Measurements from ENCODE around the gene NRXN3.

NRXN3 gene

GRCh38 chr14:79293482-79294177, 1123.5 kb downstream of the NRXN3 start:
- DNase-seq (ENCODE audit: low spot score): no peak

- DNase-seq (ENCODE audit: low spot score): no peak
Observed at GRCh38 chr14:79294499-79294898, 1124.3 kb downstream of the NRXN3 start.

GRCh38 chr14:79295385-79295784, 1125.2 kb downstream of the NRXN3 start:
- no peak for DNase-seq (ENCODE audit: low spot score)

- DNase-seq (ENCODE audit: low spot score): no peak
Observed at GRCh38 chr14:79298373-79298772, 1128.2 kb downstream of the NRXN3 start.

- no peak for DNase-seq (ENCODE audit: low spot score)
Observed at GRCh38 chr14:79299162-79299561, 1129.0 kb downstream of the NRXN3 start.

GRCh38 chr14:79304279-79304678, 1134.1 kb downstream of the NRXN3 start:
- no peak for DNase-seq (ENCODE audit: low spot score)

GRCh38 chr14:79306546-79306945, 1136.4 kb downstream of the NRXN3 start:
- DNase-seq (ENCODE audit: low spot score): no peak

GRCh38 chr14:79318371-79318770, 1148.2 kb downstream of the NRXN3 start:
- DNase-seq (ENCODE audit: low spot score): no peak

GRCh38 chr14:79320561-79320960, 1150.4 kb downstream of the NRXN3 start:
- no peak for DNase-seq (ENCODE audit: low spot score)

GRCh38 chr14:79321070-79321469, 1150.9 kb downstream of the NRXN3 start:
- DNase-seq (ENCODE audit: low spot score): no peak

GRCh38 chr14:79325071-79325470, 1154.9 kb downstream of the NRXN3 start:
- DNase-seq (ENCODE audit: low spot score): no peak

GRCh38 chr14:79325557-79325956, 1155.4 kb downstream of the NRXN3 start:
- no peak for DNase-seq (ENCODE audit: low spot score)

GRCh38 chr14:79328863-79329262, 1158.7 kb downstream of the NRXN3 start:
- no peak for DNase-seq (ENCODE audit: low spot score)

GRCh38 chr14:79331830-79332229, 1161.7 kb downstream of the NRXN3 start:
- DNase-seq (ENCODE audit: low spot score): no peak

- no peak for DNase-seq (ENCODE audit: low spot score)
Observed at GRCh38 chr14:79332504-79333197, 1162.5 kb downstream of the NRXN3 start.

GRCh38 chr14:79333198-79333546, 1163.0 kb downstream of the NRXN3 start:
- no peak for DNase-seq (ENCODE audit: low spot score)

- DNase-seq (ENCODE audit: low spot score): no peak
Observed at GRCh38 chr14:79334272-79334671, 1164.1 kb downstream of the NRXN3 start.

- no peak for DNase-seq (ENCODE audit: low spot score)
Observed at GRCh38 chr14:79337761-79338160, 1167.6 kb downstream of the NRXN3 start.

GRCh38 chr14:79342942-79343341, 1172.8 kb downstream of the NRXN3 start:
- DNase-seq (ENCODE audit: low spot score): no peak

- DNase-seq (ENCODE audit: low spot score): no peak
Observed at GRCh38 chr14:79351011-79351410, 1180.8 kb downstream of the NRXN3 start.

GRCh38 chr14:79352076-79352630, 1182.0 kb downstream of the NRXN3 start:
- no peak for DNase-seq (ENCODE audit: low spot score)

- DNase-seq (ENCODE audit: low spot score): no peak
Observed at GRCh38 chr14:79354336-79354735, 1184.2 kb downstream of the NRXN3 start.

GRCh38 chr14:79356040-79356439, 1185.9 kb downstream of the NRXN3 start:
- no peak for DNase-seq (ENCODE audit: low spot score)

GRCh38 chr14:79357307-79357706, 1187.1 kb downstream of the NRXN3 start:
- DNase-seq (ENCODE audit: low spot score): no peak

Measured in hematopoietic multipotent progenitor cell treated with erythropoietin and hydrocortisone succinate and interleukin-3 and kit ligand, for 15 days (in vitro differentiated cells).